HL-60 (cell line): ENCODE results near the gene NRXN3.

Experiments
- CTCF ChIP-seq: IDR thresholded peaks from one replicate; pipeline ENCODE4 v1.5.1; 2011; ENCODE audit warnings: low read length, control low read depth, inconsistent platforms; ENCODE audit not compliant: insufficient read depth
- GABPA ChIP-seq: IDR thresholded peaks from 2 replicates; pipeline ENCODE4 v1.6.1; 2012; ENCODE audit warnings: low read depth
- POLR2AphosphoS5 ChIP-seq: IDR thresholded peaks from 2 replicates; pipeline ENCODE4 v1.6.1; 2012; ENCODE audit warnings: low read depth
- REST ChIP-seq: IDR thresholded peaks from 2 replicates; pipeline ENCODE4 v1.6.1; 2012; ENCODE audit warnings: low read depth; ENCODE audit not compliant: insufficient replicate concordance

DNA sequence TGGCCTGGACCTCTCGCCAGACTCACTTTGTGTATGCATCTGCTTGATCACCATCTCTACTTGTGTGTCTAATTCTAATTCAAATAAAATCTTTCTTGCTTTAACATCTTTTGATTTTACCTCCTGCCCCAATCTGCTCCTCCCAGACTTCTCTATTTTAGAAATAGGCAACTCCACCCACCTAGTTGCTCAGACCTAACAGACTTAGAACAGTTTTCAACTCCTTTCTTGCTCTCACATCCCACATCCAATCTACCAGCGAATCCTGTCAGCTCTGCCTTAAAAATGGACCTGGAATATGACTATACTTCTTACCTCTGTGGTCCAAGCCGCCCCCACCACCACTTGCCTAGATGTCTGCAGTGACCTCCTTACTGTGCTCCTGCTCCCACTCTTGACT, 18.7 kb downstream of the NRXN3 start:
- TF ChIP-seq CTCF, result no peak
- no peak for TF ChIP-seq REST
- no peak for TF ChIP-seq POLR2AphosphoS5
- TF ChIP-seq GABPA, result no peak
